Activated CD4-positive, alpha-beta memory T cell treated with anti-CD3 and anti-CD28 coated beads, Interleukin-2, amount 10 ng/mL, durations not matched to agents 7 days and 5 days (primary cell): ENCODE measurements around the gene MYOM3. TPM values are rescaled to one million over a fixed set of nuclear protein-coding genes. Genes with fewer than 3 reads are reported as not detected.
"Not testable (repeated sequence)": the region's sequence is repeated elsewhere in the genome, so short reads cannot be mapped to it uniquely, and the experiment has no call there.

ENCODE experiments used
- CTCF ChIA-PET: fragments of 350-600 bp; sonication (Branson Sonifier 250); formaldehyde crosslinking; loops from one replicate; lab custom pipeline; 2021; ENCODE audit warnings: antibody characterized with exemption, inconsistent platforms; lab: Charles Lee
- POLR2A ChIA-PET: fragments of 350-600 bp; sonication (Branson Sonifier 250); formaldehyde crosslinking; loops from one replicate; lab custom pipeline; 2021; ENCODE audit warnings: antibody characterized with exemption; lab: Charles Lee
- DNase-seq: peaks from one replicate; pipeline ENCODE4 v3.0.0-alpha.2; 2020
- H3K27ac Mint-ChIP-seq: one replicate; pipeline ENCODE4 v1.8.0; 2021; ENCODE audit warnings: mild to moderate bottlenecking, mixed read lengths
- H3K27me3 Mint-ChIP-seq: one replicate; pipeline ENCODE4 v1.8.0; 2021; ENCODE audit warnings: mixed read lengths
- H3K36me3 Mint-ChIP-seq: one replicate; pipeline ENCODE4 v1.8.0; 2021; ENCODE audit warnings: low read depth, mixed read lengths
- H3K4me1 Mint-ChIP-seq: one replicate; pipeline ENCODE4 v1.8.0; 2021; ENCODE audit warnings: mixed read lengths
- H3K4me3 Mint-ChIP-seq: one replicate; pipeline ENCODE4 v1.8.0; 2021; ENCODE audit warnings: mild to moderate bottlenecking, mixed read lengths
- H3K9me3 Mint-ChIP-seq: one replicate; pipeline ENCODE4 v1.8.0; 2021; ENCODE audit warnings: mixed read lengths
- total RNA-seq, 2 experiments: library from RNA; stranded (reverse); gene quantifications; one replicate each; pipeline ENCODE4 v1.2.3, GENCODE V29; 2021

The MYOM3 gene
- total RNA-seq, 2 experiments from 2014 or later: not detected

GRCh38 chr1:24020025-24020424 lies 91.9 kb downstream of the MYOM3 start:
- no peak for DNase-seq
- POLR2A ChIA-PET: no interaction called here
- no peak overlapping the region for H3K4me3 Mint-ChIP-seq
- H3K36me3 Mint-ChIP-seq: no peaks in the 10 kb centered on the region
- no peak overlapping the region for H3K27ac Mint-ChIP-seq
- H3K9me3 Mint-ChIP-seq: no peaks in the 10 kb centered on the region
- CTCF ChIA-PET: interaction anchor here (0.8 kb wide), 1 partner anchor 11 kb away, joined by 3 read pairs; no protein-coding TSS in a partner anchor
- H3K27me3 Mint-ChIP-seq: peaks cover 7% of the 10 kb centered on the region
- no peaks in the 10 kb centered on the region for H3K4me1 Mint-ChIP-seq

- Mint-ChIP-seq H3K27me3 (peaks cover 12% of the 10 kb centered on the region), H3K27ac (no peak overlapping the region), H3K4me3 (no peak overlapping the region), H3K36me3 (no peaks in the 10 kb centered on the region), H3K4me1 (no peaks in the 10 kb centered on the region), H3K9me3 (no peaks in the 10 kb centered on the region)
- no peak for DNase-seq
- ChIA-PET CTCF (no interaction called here), POLR2A (no interaction called here)
Measured at GRCh38 chr1:24018611-24019580, 93.0 kb downstream of the MYOM3 start.

GRCh38 chr1:24015221-24016210 lies 96.4 kb downstream of the MYOM3 start:
- Mint-ChIP-seq H3K9me3 (no peaks in the 10 kb centered on the region), H3K36me3 (no peaks in the 10 kb centered on the region), H3K4me3 (no peak overlapping the region), H3K27me3 (peaks cover 22% of the 10 kb centered on the region), H3K4me1 (no peaks in the 10 kb centered on the region), H3K27ac (no peak overlapping the region)
- CTCF ChIA-PET: no interaction called here
- POLR2A ChIA-PET: no interaction called here
- DNase-seq: no peak

- CTCF ChIA-PET, H3K4me3 Mint-ChIP-seq, H3K36me3 Mint-ChIP-seq, H3K4me1 Mint-ChIP-seq, POLR2A ChIA-PET, H3K27ac Mint-ChIP-seq, H3K9me3 Mint-ChIP-seq, DNase-seq: not testable (repeated sequence)
- peaks cover 32% of the 10 kb centered on the region for H3K27me3 Mint-ChIP-seq
Measured at GRCh38 chr1:24012878-24013277, 99.1 kb downstream of the MYOM3 start.

GRCh38 chr1:24010650-24011049 lies 101.3 kb downstream of the MYOM3 start:
- H3K9me3 Mint-ChIP-seq: no peaks in the 10 kb centered on the region
- CTCF ChIA-PET: interaction anchor here (0.6 kb wide), 1 partner anchor 185 kb away, joined by 3 read pairs; no protein-coding TSS in a partner anchor

GRCh38 chr1:24009406-24009805 lies 102.5 kb downstream of the MYOM3 start:
- CTCF ChIA-PET: interaction anchor here (0.7 kb wide), 1 partner anchor 103 kb away, joined by 3 read pairs; no protein-coding TSS in a partner anchor

More at GRCh38 chr1:24010650-24011049, 101.3 kb downstream of the MYOM3 start:
- no peak overlapping the region for H3K27ac Mint-ChIP-seq
- no peaks in the 10 kb centered on the region for H3K36me3 Mint-ChIP-seq
- no peak overlapping the region for H3K4me3 Mint-ChIP-seq
- peaks cover 39% of the 10 kb centered on the region for H3K27me3 Mint-ChIP-seq
- no peak for DNase-seq
- H3K4me1 Mint-ChIP-seq: no peaks in the 10 kb centered on the region
- POLR2A ChIA-PET: no interaction called here

GRCh38 chr1:24008574-24009184 lies 103.3 kb downstream of the MYOM3 start:
- H3K36me3 Mint-ChIP-seq, H3K4me1 Mint-ChIP-seq, H3K4me3 Mint-ChIP-seq, DNase-seq, H3K27ac Mint-ChIP-seq, H3K9me3 Mint-ChIP-seq, POLR2A ChIA-PET: not testable (repeated sequence)
- peaks cover 43% of the 10 kb centered on the region for H3K27me3 Mint-ChIP-seq
- CTCF ChIA-PET: interaction anchor here (0.7 kb wide), 1 partner anchor 102 kb away, joined by 3 read pairs; no protein-coding TSS in a partner anchor

More at GRCh38 chr1:24009406-24009805, 102.5 kb downstream of the MYOM3 start:
- Mint-ChIP-seq H3K4me3 (no peak overlapping the region), H3K27ac (no peak overlapping the region), H3K4me1 (no peaks in the 10 kb centered on the region), H3K36me3 (no peaks in the 10 kb centered on the region), H3K27me3 (peaks cover 36% of the 10 kb centered on the region), H3K9me3 (no peaks in the 10 kb centered on the region)
- no peak for DNase-seq
- POLR2A ChIA-PET: no interaction called here

- Mint-ChIP-seq H3K36me3 (no peaks in the 10 kb centered on the region), H3K4me3 (no peak overlapping the region), H3K27me3 (peaks cover 46% of the 10 kb centered on the region), H3K9me3 (no peaks in the 10 kb centered on the region), H3K27ac (no peak overlapping the region), H3K4me1 (no peaks in the 10 kb centered on the region)
- DNase-seq: no peak
- CTCF ChIA-PET: interaction anchor here (0.7 kb wide), 1 partner anchor 221 kb away, joined by 3 read pairs; no protein-coding TSS in a partner anchor
- POLR2A ChIA-PET: no interaction called here
Measured at GRCh38 chr1:24007079-24007478, 104.9 kb downstream of the MYOM3 start.

Other genes starting within 250 kb of the MYOM3 start
- 1 to 10 TPM; 5.6 to 6.3 TPM for gene FUCA1, start 243.8 kb downstream of the MYOM3 start, total RNA-seq
- under 1 TPM in 1 of 2 experiments, not detected in 1; 0.08 TPM for gene CNR2, start 198.8 kb downstream of the MYOM3 start, total RNA-seq
- 100 to 1,000 TPM; 153 to 158 TPM for gene PNRC2, start 152.3 kb downstream of the MYOM3 start, total RNA-seq
- gene SRSF10, start 131.8 kb downstream of the MYOM3 start, total RNA-seq: 100 to 1,000 TPM; 191 to 192 TPM
- gene IL22RA1, start 31.0 kb upstream of the MYOM3 start, total RNA-seq: not detected
- gene IFNLR1, start 75.2 kb upstream of the MYOM3 start, total RNA-seq: 1 to 10 TPM; 6.0 to 6.1 TPM
- gene GRHL3, start 207.2 kb upstream of the MYOM3 start, total RNA-seq: under 1 TPM in 1 of 2 experiments, not detected in 1; 0.10 TPM